ENCODE measurements around the gene ABTB2.

The ABTB2 gene

DNA sequence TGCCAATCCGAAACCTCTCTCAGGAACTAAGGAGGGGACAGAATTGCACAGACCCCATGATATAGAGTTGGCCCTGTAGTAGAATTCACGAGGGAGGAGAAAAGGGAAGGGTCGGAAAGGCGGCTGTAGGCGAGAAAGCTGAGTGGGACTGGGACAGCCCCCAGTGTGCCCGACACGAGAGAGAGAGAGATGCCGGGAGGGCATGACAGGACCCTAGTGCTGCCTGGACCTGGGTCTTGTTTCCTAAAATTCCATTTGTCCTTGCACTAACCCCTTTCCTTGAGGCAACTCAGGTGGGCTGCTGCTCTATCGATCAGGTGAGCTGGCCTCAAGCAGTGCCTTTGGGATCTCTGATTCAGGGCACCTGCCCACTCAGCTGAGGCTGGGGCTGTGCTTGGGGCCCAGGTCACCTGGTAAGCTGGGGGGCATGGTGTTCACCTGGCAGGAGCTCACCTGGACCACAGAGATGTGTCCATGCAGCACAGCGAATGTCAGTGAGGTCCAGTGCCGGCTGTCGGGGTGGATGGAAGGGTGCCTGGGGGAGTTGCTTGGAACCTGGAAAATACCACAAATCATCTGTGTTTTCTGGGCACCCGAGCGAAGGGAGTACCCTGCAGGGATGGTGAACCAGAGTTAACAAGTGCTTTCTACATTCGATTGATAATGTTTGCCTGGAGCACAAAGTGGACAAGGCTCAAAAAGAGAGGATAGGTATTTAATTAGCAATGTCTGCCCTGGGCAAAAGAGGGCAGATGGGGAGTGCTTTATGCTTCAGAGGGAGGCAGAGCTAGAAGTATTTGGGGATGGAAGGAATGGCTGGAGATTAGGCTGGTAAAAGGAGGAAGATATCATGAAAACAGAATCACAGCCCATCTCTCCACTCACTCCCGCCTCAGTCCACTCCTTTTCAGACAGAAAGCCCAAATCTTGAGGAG lies 190.7 kb downstream of the ABTB2 start:
- no peak for DNase-seq (ENCODE audit: low read depth)

DNA sequence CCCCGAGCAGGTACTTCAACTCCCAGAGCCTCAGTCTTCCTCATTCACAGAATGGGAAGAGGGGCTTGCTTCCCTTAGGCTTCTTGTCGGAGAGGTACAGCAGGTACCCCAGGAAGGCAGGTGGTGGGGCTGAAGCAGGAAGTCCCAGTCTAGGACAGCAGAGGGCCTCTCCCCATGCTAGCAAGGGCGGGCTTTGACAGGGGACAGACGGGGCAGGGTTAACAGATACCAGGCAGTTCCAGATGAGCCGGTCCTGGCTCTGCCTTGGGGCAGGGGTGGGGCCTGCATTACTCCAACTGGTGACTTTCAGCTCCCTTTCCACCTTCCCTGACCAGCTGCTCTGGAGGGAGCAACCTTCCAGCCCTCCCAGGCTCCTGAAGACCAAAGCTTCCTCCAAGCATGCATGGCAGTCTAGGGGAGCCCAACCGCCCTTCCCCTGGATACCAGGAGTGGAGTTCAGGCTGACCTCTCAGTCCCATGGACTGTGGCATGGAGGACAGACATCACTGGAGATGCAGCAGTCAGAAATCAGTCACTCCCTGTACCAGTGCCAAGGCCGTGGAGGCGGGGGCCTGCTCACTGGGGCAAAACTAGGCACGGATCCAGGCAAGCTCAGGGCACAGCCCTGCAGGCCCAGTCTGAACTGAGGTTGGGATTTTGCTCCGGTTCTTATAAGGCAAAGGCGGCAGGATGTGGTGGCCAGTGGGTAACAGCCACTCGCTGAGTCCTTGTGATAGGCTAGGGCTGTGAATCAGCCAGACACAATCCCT lies 191.8 kb downstream of the ABTB2 start:
- no peak for DNase-seq (ENCODE audit: low read depth)

DNA sequence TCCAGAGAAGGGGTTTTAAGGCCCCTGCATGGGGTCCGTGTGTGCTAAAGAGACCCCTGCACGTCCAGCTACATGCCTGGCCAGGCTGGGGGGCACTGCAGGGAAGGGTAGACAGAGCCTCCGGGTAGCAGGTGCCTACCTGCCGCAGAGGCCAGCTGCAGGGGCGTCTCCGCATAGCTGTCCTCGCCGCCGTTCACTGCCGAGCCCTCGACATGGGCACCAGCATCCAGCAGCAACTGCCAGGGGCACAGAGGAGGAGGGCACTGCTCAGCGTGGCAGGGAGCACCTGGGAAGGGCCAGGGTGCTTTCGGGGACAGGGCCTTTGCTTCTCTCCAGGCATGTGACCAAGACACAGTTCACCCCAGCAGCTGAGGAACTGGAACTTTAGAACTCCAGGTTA lies 192.7 kb downstream of the ABTB2 start:
- DNase-seq (ENCODE audit: low read depth), result no peak

- DNase-seq (ENCODE audit: low read depth), result no peak
Observed at GRCh38 chr11:34162856-34163255, 195.0 kb downstream of the ABTB2 start.

DNA sequence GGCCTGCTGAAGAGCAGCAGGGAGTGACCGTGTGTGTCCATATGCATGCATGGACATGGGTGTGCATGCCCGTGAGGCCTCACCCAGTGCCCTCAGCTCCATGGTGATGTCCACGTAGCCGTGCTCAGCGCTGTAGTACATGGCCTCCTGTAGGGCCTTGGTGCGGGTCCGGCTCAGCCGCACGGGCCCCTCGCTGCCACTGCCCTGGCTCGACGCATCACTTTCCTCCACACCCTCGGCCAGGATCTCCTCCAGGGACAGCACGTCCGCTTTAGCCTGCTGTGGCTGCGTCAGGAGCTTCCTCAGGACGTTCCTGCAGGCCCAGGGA lies 195.4 kb downstream of the ABTB2 start:
- DNase-seq (ENCODE audit: low read depth), result no peak

DNA sequence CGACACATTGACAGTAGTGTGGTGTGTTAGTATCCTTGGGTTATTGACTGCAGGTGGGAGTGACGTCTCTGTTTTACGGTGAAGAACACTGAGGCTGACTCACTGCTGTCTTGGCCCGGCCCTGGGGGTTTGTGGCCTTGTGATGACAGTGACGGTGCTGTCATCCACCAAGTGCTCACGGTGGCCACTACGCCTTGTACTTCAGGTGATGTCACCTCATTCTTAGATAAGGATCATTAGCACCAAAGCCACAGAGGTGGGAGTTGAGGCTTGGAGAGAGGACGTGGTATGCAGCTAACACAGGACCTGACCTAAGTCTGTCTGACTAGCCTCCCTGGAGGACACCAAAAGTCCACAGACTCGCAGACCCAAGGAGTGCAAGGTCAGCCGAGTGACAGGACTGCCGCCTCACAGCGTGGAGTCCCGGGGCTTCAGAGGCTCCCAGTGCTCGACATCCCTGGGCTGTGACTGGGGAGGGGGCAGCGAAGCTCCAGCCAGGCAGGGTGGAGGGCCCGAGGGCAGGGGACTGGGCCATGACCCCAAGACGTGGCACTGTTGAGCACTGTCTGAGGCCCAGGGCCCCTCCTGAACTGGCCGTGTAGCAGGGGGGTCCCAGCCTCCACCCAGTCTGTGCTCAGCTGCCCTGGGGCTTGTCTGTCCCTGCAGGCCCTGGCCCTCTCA lies 195.9 kb downstream of the ABTB2 start:
- peak; percentile 25 for DNase-seq (ENCODE audit: low read depth)

DNA sequence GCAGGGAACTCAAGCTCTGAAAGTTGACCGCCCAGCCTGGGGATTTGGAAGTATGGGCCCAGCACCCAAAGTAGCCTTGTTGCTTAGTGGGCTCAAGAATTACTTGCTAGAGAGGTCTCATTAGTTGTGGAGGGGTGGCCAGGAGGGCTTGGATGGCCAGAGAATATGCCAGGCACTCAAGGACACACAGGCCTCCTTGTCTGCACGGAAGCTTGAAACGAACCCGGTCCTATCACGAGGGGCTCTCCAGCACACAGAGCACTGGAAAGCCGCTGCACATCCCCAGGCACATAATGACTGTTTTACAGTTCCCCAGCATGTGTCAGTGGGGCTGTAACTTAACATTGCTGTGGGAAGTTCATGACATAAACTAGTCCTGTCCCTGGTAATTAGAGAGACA lies 196.4 kb downstream of the ABTB2 start:
- DNase-seq (ENCODE audit: low read depth), result no peak

- no peak for DNase-seq (ENCODE audit: low read depth)
Observed at GRCh38 chr11:34160791-34161190, 197.0 kb downstream of the ABTB2 start.

- no peak for DNase-seq (ENCODE audit: low read depth)
Observed at GRCh38 chr11:34160049-34160721, 197.6 kb downstream of the ABTB2 start.

DNA sequence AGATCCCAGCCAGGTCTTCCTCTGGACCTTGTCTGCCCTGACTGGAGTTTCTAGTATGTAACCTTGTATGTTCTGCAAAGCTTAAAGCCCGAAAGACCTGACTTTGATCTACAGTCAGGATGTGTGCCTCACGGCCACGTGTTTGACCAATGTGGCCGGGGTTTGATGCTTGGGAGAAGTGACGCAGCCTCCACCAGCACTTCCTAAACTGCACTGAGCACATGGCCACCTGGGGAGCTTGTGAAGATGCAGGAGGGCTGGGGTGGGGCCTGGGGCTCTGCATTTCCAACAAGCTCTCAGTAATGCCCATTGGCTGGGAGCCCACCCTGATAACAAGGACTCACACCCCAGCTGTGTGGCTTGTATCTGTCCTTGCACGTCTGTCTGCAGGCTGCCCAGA lies 199.1 kb downstream of the ABTB2 start:
- no peak for DNase-seq (ENCODE audit: low read depth)

GRCh38 chr11:34157163-34157562 lies 200.6 kb downstream of the ABTB2 start:
- DNase-seq (ENCODE audit: low read depth), result no peak

DNA sequence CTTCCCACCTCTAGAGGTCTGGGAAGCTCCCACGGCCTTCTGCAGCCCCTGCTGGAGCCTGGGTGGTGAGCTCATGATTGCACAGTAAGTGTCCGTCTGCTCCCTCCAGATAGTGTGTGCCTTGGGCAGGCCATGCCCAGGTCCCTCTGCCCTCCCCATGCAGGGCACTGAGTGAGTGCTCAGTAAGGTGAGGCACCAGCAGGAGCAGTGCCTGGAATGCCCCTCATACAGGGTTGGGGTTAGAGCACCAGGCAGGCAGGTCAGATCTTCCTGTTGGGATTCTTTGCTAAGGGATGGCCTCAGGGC lies 202.1 kb downstream of the ABTB2 start:
- DNase-seq (ENCODE audit: low read depth), result no peak

GRCh38 chr11:34155057-34155756 lies 202.6 kb downstream of the ABTB2 start:
- DNase-seq (ENCODE audit: low read depth), result no peak

DNA sequence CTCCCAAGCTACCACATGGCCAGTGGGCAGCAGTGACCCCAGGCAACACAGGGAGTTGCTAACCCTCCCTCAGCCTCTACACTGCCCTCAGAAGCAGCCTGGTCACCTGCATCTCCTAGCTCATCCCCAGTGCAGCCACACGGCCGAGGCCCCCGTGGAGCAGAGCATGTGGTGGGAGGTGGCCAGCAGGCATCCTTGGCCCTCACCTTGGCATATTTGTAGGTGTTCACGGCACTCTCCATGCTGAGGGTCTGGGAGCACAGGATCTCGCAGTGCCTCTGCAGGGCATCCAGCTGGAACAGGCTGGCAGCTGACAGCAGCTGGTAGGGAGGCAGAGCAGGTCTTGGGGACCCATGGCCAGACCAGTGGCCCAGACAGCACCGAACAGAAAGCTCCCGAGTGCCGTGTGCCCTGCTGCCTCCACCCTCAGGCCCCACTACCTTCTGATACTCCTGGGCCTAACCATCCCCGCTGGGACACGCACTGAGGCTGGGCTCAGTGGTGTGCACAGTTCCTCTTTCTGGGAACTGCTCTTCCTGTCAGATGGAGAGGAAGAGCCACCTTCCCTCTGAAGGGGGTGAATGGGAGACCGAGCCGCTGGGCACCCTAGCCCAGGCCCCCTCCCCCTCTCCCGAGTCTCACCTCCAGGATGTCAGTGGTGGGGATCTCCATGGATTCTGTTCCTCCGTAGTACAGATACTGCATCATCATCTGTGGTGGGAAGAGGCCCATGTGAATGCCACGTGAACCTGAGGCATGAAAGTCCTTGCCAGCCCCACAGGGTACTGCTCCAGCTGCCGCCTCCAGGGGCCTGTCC lies 203.5 kb downstream of the ABTB2 start:
- no peak for DNase-seq (ENCODE audit: low read depth)

- no peak for DNase-seq (ENCODE audit: low read depth)
Observed at GRCh38 chr11:34151916-34152845, 205.6 kb downstream of the ABTB2 start.

DNA sequence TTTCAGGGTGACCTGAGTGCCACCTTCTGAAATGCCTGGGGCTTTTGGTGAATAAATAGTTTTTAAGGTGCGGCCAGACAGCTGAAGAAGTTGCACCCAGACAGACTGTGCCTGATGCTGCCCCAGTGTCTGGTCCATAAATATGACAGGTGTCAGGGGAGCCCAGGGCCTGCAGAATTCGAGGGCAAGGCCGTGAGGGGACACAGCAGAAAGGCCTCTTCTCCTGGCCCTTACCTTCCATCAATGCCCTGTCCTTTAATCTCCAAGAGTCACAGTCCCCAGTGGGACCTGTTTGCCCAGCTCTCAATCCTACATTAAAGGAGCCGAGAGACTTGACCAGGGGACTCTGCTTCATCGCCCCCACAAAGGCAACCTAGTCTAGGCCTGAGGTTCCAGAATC lies 206.6 kb downstream of the ABTB2 start:
- no peak for DNase-seq (ENCODE audit: low read depth)

DNA sequence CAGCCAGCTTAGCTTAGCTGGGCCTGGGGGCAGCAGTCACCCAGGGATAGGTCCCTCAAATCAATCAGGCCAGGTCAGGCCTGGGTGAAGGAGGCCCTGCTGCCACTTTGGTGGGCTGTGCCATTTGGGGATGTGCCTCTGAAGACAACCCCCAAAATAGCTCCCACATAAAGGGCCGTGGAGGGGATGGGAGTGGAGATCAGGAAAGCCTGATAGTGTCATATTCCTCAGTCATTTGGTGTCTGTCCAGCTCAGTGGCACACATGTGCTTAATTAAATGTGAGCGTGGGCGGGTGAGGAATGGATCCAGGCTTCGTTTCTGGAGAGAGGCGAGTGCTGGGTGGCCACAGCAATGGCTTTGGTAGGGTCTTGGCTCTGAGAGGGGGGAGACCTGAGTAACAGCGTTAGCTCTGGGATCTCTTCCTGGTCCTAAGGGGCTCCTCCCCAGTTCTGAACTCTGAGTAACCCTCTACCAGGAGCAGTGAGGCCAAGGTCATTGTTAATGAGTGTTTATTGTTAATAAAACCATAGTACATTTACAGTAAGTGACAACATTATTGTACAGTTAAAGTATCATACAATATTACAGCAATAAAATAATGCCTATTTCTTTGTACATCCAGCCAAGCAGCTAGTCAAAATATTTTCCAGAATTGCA lies 207.2 kb downstream of the ABTB2 start:
- no peak for DNase-seq (ENCODE audit: low read depth)

- DNase-seq (ENCODE audit: low read depth), result no peak
Observed at GRCh38 chr11:34149786-34150185, 208.0 kb downstream of the ABTB2 start.

DNA sequence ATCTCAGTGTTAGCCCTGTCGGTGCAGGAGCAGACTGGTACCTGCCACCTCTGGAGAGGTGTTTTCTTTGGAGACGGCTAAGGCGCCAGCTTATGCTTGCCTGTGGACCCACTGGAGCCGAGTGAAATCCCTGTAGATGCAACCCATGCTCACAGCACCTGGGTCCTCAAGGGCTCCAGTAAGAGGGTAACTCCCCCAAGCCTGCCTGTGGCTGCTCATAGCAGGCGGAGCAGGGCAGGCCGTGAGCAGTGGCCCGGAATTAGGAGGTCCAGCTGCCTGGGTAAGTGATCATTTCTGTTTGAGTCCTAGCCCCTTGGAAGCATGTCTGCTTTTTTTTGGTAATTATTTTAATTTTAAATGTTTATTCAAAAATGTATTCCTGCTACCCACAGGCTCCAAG lies 208.5 kb downstream of the ABTB2 start:
- no peak for DNase-seq (ENCODE audit: low read depth)
